Fibroblast of lung (primary cell): Measurements from ENCODE around the gene COPZ2.

ENCODE experiments used
- CTCF ChIP-seq, 2 donors: IDR thresholded peaks in 1 of 2; conservative IDR thresholded peaks in 1 of 2; 1 replicate in 1 of 2; 2 replicates in 1 of 2; pipeline ENCODE4 v1.5.1; 2011 to 2012; ENCODE audit warnings: low read length in 2 of 2, control low read depth in 1 of 2, inconsistent platforms in 1 of 2, low read depth in 1 of 2, mild to moderate bottlenecking in 1 of 2
- EZH2 ChIP-seq: IDR thresholded peaks from 2 replicates; pipeline ENCODE4 v1.5.1; 2012; ENCODE audit warnings: low read length, control low read depth, mild to moderate bottlenecking; ENCODE audit errors: missing control alignments

- TF ChIP-seq CTCF (conservative IDR thresholded peaks at IDR 0.05 in 1 of 2, IDR thresholded peaks at IDR 0.05 in 1 of 2; ENCODE audit: low read depth in 1 of 2, low read length in 2 of 2) (peak in 1 of 2 donors; percentile 20), EZH2 (no peak)
Measured at GRCh38 chr17:48023400-48024148, 14.0 kb downstream of the COPZ2 start.
